Measurements from ENCODE around the gene MUCL1.

The MUCL1 gene, protein sequence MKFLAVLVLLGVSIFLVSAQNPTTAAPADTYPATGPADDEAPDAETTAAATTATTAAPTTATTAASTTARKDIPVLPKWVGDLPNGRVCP

DNA sequence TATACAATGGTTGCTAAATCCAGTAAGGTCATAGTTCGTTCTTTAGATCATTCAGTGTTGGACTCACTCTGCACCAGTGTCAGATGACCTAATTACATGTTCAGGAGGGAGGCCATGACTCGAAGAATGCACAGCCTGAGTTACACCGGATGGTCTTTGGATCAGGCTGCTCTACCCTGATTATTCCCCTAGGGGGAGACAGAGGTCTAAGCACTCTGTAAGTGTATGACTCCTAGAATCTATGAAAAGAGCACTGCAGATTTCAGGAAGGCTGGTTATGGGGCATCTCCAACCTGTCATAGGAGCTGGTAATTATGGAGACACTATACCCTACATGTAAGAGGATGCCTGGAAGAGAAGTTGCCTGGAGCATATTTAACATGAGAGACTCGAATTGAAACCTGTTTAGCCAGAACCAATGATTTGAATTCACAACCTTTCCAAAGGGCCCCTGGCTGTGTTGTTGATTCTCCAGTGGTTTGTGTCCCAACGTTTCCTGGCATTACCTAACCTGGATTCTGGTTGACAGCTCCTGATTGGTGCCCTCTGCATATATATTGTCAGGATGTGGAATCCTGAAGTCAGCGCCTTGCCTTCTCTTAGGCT is at the start of gene MUCL1:
Gene MUCL1 (plus strand): TSS at position 584 of the 606 bp plus-strand sequence. CDS start 67 bp downstream, outside the sequence.
- Histone ChIP-seq H3K4me1 (ENCODE audit: control insufficient read depth, insufficient read depth, low read length) (no peaks in the 10 kb centered on the region), H3K27me3 (ENCODE audit: control insufficient read depth, insufficient read depth, low read length) (no peaks in the 10 kb centered on the region), H3K4me3 (ENCODE audit: low read length) (no peak within 1 kb of the TSS), H3K36me3 (ENCODE audit: control insufficient read depth, insufficient read depth, low read length) (no peaks in the 10 kb centered on the region), H3K9me3 (ENCODE audit: control insufficient read depth, low read length) (no peaks in the 10 kb centered on the region), H3K9ac (ENCODE audit: low read length) (no peak within 1 kb of the TSS)

DNA sequence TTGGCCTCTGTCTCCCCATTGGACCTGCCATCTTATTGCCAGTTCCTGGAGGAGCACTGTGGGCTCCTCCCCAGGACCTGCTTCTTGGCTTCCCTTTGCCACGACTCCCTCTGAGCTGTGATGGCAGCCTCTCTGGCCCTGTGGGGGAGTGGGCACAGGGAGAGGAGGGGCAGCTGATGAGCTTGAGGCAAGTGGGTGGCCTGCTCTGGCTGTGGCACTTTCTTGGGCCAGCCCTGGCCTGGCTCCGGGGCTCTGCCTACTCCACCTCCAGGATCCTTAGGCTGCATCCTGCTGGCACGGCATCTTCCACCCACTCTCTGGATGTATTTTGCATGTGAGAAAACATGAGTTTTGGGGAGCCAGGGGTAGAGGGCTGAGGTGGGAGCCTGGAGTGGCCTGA is 32.6 kb upstream of the MUCL1 start:
- Histone ChIP-seq H3K9ac (ENCODE audit: low read length) (no peak overlapping the region), H3K4me3 (ENCODE audit: low read length) (no peak overlapping the region), H3K9me3 (ENCODE audit: control insufficient read depth, low read length) (no peaks in the 10 kb centered on the region), H3K4me1 (ENCODE audit: control insufficient read depth, insufficient read depth, low read length) (no peaks in the 10 kb centered on the region), H3K27me3 (ENCODE audit: control insufficient read depth, insufficient read depth, low read length) (no peaks in the 10 kb centered on the region), H3K36me3 (ENCODE audit: control insufficient read depth, insufficient read depth, low read length) (no peaks in the 10 kb centered on the region)

DNA sequence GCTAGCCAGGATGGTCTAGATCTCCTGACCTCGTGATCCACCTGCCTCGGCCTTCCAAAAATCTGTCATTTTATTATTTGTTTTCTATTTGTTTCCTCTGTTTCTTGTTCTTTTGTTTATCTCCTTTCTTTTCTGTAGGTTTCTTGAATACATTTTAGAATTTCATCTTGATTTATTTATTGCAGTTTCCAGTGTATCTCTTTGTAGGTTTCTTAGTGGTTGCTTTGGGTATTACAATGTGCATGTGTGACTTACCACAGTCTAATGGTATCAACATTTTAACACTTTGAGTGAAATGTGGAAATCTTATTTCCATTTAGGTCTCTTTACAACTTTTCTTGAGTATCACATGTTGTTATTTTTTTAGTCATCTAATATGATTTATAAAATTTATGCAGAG is 29.9 kb upstream of the MUCL1 start:
- Histone ChIP-seq H3K4me1 (ENCODE audit: control insufficient read depth, insufficient read depth, low read length) (no peaks in the 10 kb centered on the region), H3K36me3 (ENCODE audit: control insufficient read depth, insufficient read depth, low read length) (no peaks in the 10 kb centered on the region), H3K4me3 (ENCODE audit: low read length) (no peak overlapping the region), H3K27me3 (ENCODE audit: control insufficient read depth, insufficient read depth, low read length) (no peaks in the 10 kb centered on the region), H3K9me3 (ENCODE audit: control insufficient read depth, low read length) (no peaks in the 10 kb centered on the region), H3K9ac (ENCODE audit: low read length) (no peak overlapping the region)

DNA sequence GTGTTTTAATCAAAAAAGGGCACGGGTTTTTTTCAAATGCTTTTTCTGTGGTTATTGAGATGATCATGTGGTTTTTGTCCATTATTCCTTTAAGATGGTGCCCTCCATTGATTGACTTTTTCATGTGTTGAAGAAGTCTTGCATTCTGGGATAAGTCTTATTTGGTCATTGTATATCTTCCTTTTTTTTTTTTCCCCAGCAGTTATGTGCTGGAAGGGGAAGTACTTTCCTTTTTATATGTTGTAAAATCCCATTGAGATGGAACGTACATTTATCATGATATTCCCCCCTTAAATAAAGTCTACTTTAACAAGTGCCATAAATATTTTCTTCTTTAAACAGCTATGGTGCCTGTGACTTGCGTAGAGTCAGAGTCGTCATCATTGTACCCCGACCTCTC is 24.8 kb upstream of the MUCL1 start:
- no peaks in the 10 kb centered on the region for H3K36me3 ChIP-seq (ENCODE audit: control insufficient read depth, insufficient read depth, low read length)
- no peaks in the 10 kb centered on the region for H3K9me3 ChIP-seq (ENCODE audit: control insufficient read depth, low read length)
- no peak overlapping the region for H3K4me3 ChIP-seq (ENCODE audit: low read length)
- no peak overlapping the region for H3K9ac ChIP-seq (ENCODE audit: low read length)
- no peaks in the 10 kb centered on the region for H3K4me1 ChIP-seq (ENCODE audit: control insufficient read depth, insufficient read depth, low read length)
- H3K27me3 ChIP-seq (ENCODE audit: control insufficient read depth, insufficient read depth, low read length) = no peaks in the 10 kb centered on the region

DNA sequence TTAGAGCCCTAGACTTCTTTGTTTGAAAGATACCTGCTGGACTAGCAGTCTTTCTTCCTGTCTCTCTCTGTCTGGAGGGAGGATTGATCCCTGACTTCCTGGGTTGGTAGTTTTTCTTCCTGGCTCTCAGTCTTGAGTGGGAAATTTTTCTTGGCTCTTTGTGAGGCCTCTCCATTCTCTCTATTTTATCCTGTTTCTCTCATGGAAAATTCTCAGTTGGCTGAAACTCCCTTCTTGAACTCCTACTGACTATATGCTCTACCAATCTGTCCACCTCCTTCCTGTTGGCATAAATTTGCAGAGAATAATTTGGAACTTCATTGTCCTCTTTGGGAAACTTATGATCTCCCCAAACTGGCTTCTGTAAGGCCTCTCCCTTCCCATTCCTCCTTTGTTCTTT is 24.1 kb upstream of the MUCL1 start:
- H3K9me3 ChIP-seq (ENCODE audit: control insufficient read depth, low read length) = no peaks in the 10 kb centered on the region
- no peaks in the 10 kb centered on the region for H3K36me3 ChIP-seq (ENCODE audit: control insufficient read depth, insufficient read depth, low read length)
- no peaks in the 10 kb centered on the region for H3K27me3 ChIP-seq (ENCODE audit: control insufficient read depth, insufficient read depth, low read length)
- H3K9ac ChIP-seq (ENCODE audit: low read length) = no peak overlapping the region
- H3K4me1 ChIP-seq (ENCODE audit: control insufficient read depth, insufficient read depth, low read length) = no peaks in the 10 kb centered on the region
- H3K4me3 ChIP-seq (ENCODE audit: low read length) = no peak overlapping the region

DNA sequence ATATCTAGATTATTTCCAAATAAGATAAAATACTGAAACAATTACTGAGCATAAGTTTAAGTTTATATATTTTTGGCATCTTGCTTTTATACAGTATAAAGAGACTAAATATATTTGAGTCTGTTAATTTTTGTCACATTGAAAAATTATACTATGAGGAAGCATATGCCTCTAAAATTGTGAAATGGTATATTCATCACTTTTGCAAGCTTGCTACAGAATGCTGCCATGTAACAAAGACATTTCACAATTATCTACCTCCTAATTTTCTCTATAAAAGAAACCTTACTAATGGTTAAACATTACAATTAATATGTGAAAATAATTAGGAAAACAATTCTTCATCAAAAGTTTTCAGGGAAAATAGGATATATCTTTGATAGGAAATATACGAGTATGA is 22.7 kb upstream of the MUCL1 start:
- H3K27me3 ChIP-seq (ENCODE audit: control insufficient read depth, insufficient read depth, low read length) = no peaks in the 10 kb centered on the region
- no peaks in the 10 kb centered on the region for H3K9me3 ChIP-seq (ENCODE audit: control insufficient read depth, low read length)
- H3K4me3 ChIP-seq (ENCODE audit: low read length) = no peak overlapping the region

DNA sequence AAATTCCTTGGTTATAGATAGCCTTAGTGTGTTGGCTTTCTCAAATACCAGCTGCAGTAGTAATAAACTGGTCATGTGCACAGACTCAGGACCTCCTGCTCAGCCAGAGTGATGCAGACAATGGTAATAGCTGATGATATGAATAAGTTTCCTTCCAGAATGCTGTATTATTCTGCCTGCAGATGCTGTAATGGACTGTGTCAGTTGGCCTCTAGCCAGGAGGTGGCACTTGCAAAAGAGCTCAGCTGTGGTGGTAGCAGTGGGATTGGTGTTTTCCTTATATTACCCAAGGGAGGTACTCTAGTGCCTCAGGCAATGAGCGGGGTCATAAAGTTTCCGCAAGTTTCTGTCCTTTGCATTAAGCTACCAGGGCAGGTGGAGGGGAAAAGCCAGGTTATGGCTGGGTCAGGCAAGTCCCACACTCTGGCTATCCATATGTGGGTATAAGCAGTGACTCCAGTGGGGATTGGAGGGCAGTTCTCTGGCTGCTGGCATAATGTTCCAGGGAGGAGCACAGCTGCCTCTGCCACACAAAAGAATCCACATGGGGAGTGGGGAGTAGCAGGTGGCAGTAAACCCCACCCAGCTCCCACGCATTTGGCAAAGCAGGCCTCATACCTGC is 14.0 kb upstream of the MUCL1 start:
- Histone ChIP-seq H3K9ac (ENCODE audit: low read length) (no peak overlapping the region), H3K4me3 (ENCODE audit: low read length) (no peak overlapping the region), H3K9me3 (ENCODE audit: control insufficient read depth, low read length) (no peaks in the 10 kb centered on the region), H3K27me3 (ENCODE audit: control insufficient read depth, insufficient read depth, low read length) (no peaks in the 10 kb centered on the region), H3K4me1 (ENCODE audit: control insufficient read depth, insufficient read depth, low read length) (no peaks in the 10 kb centered on the region), H3K36me3 (ENCODE audit: control insufficient read depth, insufficient read depth, low read length) (no peaks in the 10 kb centered on the region)

More for the DNA sequence above, 22.7 kb upstream of the MUCL1 start:
- no peaks in the 10 kb centered on the region for H3K4me1 ChIP-seq (ENCODE audit: control insufficient read depth, insufficient read depth, low read length)
- no peaks in the 10 kb centered on the region for H3K36me3 ChIP-seq (ENCODE audit: control insufficient read depth, insufficient read depth, low read length)
- H3K9ac ChIP-seq (ENCODE audit: low read length) = no peak overlapping the region

DNA sequence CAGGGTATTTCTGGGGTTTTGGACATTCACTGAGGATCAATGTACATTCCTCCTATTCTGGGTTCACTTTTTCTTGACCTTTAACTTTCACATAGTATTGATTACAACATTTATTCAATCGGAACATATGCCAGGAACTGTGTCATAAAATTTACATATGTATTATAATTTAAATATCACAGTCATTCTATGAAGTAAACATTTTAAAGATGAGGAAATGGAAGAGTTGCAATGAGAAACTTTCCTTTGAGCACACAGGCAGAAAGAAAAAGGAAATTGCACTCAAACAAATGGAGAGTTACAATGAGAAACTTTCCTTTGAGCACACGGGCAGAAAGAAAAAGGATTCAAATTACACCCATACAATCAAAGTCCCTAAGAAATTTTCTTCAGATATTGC is 3.1 kb downstream of the MUCL1 start:
- Histone ChIP-seq H3K27me3 (ENCODE audit: control insufficient read depth, insufficient read depth, low read length) (no peaks in the 10 kb centered on the region), H3K9me3 (ENCODE audit: control insufficient read depth, low read length) (no peaks in the 10 kb centered on the region), H3K4me1 (ENCODE audit: control insufficient read depth, insufficient read depth, low read length) (no peaks in the 10 kb centered on the region), H3K9ac (ENCODE audit: low read length) (no peak overlapping the region), H3K4me3 (ENCODE audit: low read length) (no peak overlapping the region), H3K36me3 (ENCODE audit: control insufficient read depth, insufficient read depth, low read length) (no peaks in the 10 kb centered on the region)

DNA sequence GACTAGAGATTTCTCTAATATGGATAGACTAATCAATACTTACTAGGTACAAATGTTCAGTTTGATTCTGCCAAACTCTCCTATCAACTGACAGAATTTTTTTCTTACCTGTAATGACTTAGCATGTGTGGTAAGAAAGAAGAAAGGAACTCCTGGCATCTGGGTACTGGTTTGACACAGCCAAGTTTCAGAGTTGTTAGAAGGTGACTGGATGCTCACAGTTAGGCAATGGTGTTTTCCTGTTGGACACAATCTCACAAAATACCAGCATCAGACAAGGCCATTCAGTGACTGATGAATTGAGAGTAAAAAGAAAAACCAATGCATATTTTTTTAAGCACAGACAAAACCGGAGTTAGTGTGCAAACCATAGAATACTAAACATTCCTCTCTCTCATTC is 4.2 kb downstream of the MUCL1 start:
- H3K4me3 ChIP-seq (ENCODE audit: low read length) = no peak overlapping the region
- no peak overlapping the region for H3K9ac ChIP-seq (ENCODE audit: low read length)
- H3K27me3 ChIP-seq (ENCODE audit: control insufficient read depth, insufficient read depth, low read length) = no peaks in the 10 kb centered on the region
- H3K36me3 ChIP-seq (ENCODE audit: control insufficient read depth, insufficient read depth, low read length) = no peaks in the 10 kb centered on the region
- H3K4me1 ChIP-seq (ENCODE audit: control insufficient read depth, insufficient read depth, low read length) = no peaks in the 10 kb centered on the region
- no peaks in the 10 kb centered on the region for H3K9me3 ChIP-seq (ENCODE audit: control insufficient read depth, low read length)

DNA sequence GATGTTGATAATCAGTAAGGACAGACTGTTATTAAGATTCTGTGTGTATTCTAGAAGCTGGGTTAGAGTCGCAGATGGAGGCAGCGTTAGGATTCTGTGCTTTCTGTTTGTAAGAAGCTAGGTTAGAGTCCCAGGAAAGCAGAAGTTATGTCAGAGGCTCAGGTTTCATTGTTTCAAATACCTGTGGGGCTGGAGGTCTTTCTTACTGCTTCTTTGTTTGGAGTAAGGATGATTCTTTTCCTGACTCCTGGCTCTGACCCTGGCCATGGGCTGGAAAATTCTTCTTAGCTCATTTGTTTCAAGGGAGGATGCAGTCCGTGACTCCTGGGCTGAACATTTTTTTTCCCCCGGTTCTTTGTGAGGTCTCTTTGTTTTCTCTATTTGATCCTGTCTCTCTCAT is 5.2 kb downstream of the MUCL1 start:
- H3K9ac ChIP-seq (ENCODE audit: low read length) = no peak overlapping the region
- no peaks in the 10 kb centered on the region for H3K36me3 ChIP-seq (ENCODE audit: control insufficient read depth, insufficient read depth, low read length)
- no peak overlapping the region for H3K4me3 ChIP-seq (ENCODE audit: low read length)
- no peaks in the 10 kb centered on the region for H3K4me1 ChIP-seq (ENCODE audit: control insufficient read depth, insufficient read depth, low read length)
- no peaks in the 10 kb centered on the region for H3K9me3 ChIP-seq (ENCODE audit: control insufficient read depth, low read length)
- no peaks in the 10 kb centered on the region for H3K27me3 ChIP-seq (ENCODE audit: control insufficient read depth, insufficient read depth, low read length)

DNA sequence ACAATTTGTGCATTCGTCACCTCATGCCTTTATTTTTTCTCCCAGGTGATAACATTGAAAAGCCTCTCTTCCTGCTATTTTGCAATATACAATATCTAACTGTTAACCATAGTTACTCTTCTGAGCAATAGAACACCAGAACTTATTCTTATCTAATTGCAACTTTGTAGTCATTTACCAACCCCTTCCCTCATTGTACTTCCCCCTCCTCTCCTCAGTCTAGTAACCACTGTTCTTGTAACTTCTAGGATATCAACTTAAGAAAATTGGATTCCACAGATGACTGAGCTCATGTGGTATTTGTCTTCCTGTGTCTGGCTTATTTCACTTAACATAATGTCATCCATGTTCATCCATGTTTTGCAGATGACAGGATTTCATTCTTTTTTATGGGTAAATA is 7.6 kb downstream of the MUCL1 start:
- Histone ChIP-seq H3K27me3 (ENCODE audit: control insufficient read depth, insufficient read depth, low read length) (no peaks in the 10 kb centered on the region), H3K4me1 (ENCODE audit: control insufficient read depth, insufficient read depth, low read length) (no peaks in the 10 kb centered on the region), H3K36me3 (ENCODE audit: control insufficient read depth, insufficient read depth, low read length) (no peaks in the 10 kb centered on the region), H3K9me3 (ENCODE audit: control insufficient read depth, low read length) (no peaks in the 10 kb centered on the region), H3K9ac (ENCODE audit: low read length) (no peak overlapping the region), H3K4me3 (ENCODE audit: low read length) (no peak overlapping the region)

DNA sequence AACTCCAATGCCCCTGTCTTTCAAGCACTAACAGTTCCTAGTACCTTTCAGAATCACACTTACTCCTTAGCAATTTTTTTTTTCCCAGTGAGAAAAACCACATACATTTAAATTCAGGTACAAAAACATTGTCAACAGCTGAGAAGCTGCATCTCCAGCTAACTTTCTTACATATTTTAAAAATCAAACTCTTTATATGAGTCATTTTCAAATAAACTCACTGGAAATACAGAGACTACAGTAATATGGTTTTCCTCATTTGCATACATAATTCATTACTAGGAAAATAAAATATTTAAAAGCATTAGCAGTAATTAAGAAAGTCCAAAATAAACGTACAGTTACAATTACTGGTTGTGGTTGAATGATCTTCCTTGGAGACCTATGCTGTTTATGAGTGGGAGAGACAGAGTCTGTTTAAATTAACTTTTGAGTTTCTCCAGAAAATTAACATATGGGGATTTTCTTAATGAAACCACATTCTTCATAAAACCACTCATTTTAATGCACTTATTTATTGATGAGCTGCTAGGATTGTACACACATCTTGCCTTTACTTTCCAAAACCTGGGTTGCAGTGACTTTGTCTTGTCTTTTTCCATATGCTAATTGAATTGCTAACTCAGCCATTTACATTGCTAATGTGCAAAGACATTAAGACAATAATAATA is 9.8 kb downstream of the MUCL1 start:
- Histone ChIP-seq H3K27me3 (ENCODE audit: control insufficient read depth, insufficient read depth, low read length) (no peaks in the 10 kb centered on the region), H3K4me3 (ENCODE audit: low read length) (no peak overlapping the region), H3K9ac (ENCODE audit: low read length) (no peak overlapping the region), H3K9me3 (ENCODE audit: control insufficient read depth, low read length) (no peaks in the 10 kb centered on the region), H3K4me1 (ENCODE audit: control insufficient read depth, insufficient read depth, low read length) (no peaks in the 10 kb centered on the region), H3K36me3 (ENCODE audit: control insufficient read depth, insufficient read depth, low read length) (no peaks in the 10 kb centered on the region)

All from mucosa of stomach (tissue), 1 donor.